HG02938 (cell line): Measurements from ENCODE around the gene FBLN7.
"Not testable (repeated sequence)": the region's sequence is repeated elsewhere in the genome, so short reads cannot be mapped to it uniquely, and the experiment has no call there.

Experiments used
- ATAC-seq: cut with Tn5 transposase; IDR thresholded peaks from one replicate; pipeline ENCODE4 v1.9.1; 2021; ENCODE audit warnings: mild to moderate bottlenecking, moderate library complexity; ENCODE audit not compliant: unreplicated experiment

The FBLN7 gene

GRCh38 chr2:112182581-112183034 lies 44.4 kb downstream of the FBLN7 start:
- ATAC-seq = no peak

GRCh38 chr2:112183327-112184025 lies 45.3 kb downstream of the FBLN7 start:
- ATAC-seq = no peak

- no peak for ATAC-seq
Measured at GRCh38 chr2:112184121-112184520, 45.9 kb downstream of the FBLN7 start.

GRCh38 chr2:112185131-112185530 lies 46.9 kb downstream of the FBLN7 start:
- no peak for ATAC-seq

- ATAC-seq = no peak
Measured at GRCh38 chr2:112187046-112187715, 49.0 kb downstream of the FBLN7 start.

- no peak for ATAC-seq
Measured at GRCh38 chr2:112187805-112188596, 49.8 kb downstream of the FBLN7 start.

GRCh38 chr2:112189001-112189556 lies 50.9 kb downstream of the FBLN7 start:
- ATAC-seq = no peak

- no peak for ATAC-seq
Measured at GRCh38 chr2:112194028-112194427, 55.8 kb downstream of the FBLN7 start.

GRCh38 chr2:112194482-112194881 lies 56.3 kb downstream of the FBLN7 start:
- no peak for ATAC-seq

GRCh38 chr2:112195167-112195766 lies 57.1 kb downstream of the FBLN7 start:
- ATAC-seq = no peak

- ATAC-seq = no peak
Measured at GRCh38 chr2:112195950-112196349, 57.8 kb downstream of the FBLN7 start.

GRCh38 chr2:112197868-112198267 lies 59.7 kb downstream of the FBLN7 start:
- no peak for ATAC-seq

GRCh38 chr2:112198780-112199179 lies 60.6 kb downstream of the FBLN7 start:
- ATAC-seq = no peak

- no peak for ATAC-seq
Measured at GRCh38 chr2:112199188-112199587, 61.0 kb downstream of the FBLN7 start.

GRCh38 chr2:112201696-112202430 lies 63.7 kb downstream of the FBLN7 start:
- no peak for ATAC-seq

- ATAC-seq = no peak
Measured at GRCh38 chr2:112204411-112204810, 66.2 kb downstream of the FBLN7 start.

GRCh38 chr2:112207905-112208304 lies 69.7 kb downstream of the FBLN7 start:
- not testable (repeated sequence) for ATAC-seq

- no peak for ATAC-seq
Measured at GRCh38 chr2:112216167-112216566, 78.0 kb downstream of the FBLN7 start.

GRCh38 chr2:112217854-112218253 lies 79.7 kb downstream of the FBLN7 start:
- no peak for ATAC-seq

- no peak for ATAC-seq
Measured at GRCh38 chr2:112220186-112220585, 82.0 kb downstream of the FBLN7 start.
